Gastroesophageal sphincter (tissue), 4 donors: ENCODE results near the gene CFAP61. TPM values are rescaled to one million over a fixed set of nuclear protein-coding genes. Genes with fewer than 3 reads are reported as not detected.

Experiments used
- ATAC-seq: fragments of 150-250 bp; one replicate; pipeline ENCODE4 v1.9.1; 2016; ENCODE audit warnings: mild to moderate bottlenecking, moderate library complexity
- H3K27ac ChIP-seq, 4 donors: fragments of 200-600 bp; sonication (generic) in 3 of 4; 1 replicate in 3 of 4; 2 replicates in 1 of 4; pipeline ENCODE4 v1.5.1; 2016 to 2019
- H3K27me3 ChIP-seq: fragments of 200-600 bp; sonication (generic); one replicate; pipeline ENCODE4 v1.5.1; 2019
- H3K36me3 ChIP-seq, 2 donors: fragments of 200-600 bp; sonication (generic); one replicate each; pipeline ENCODE4 v1.5.1; 2019; ENCODE audit warnings: control low read depth in 1 of 2
- H3K4me1 ChIP-seq, 3 donors: fragments of 200-600 bp; sonication (generic); 1 replicate in 2 of 3; 2 replicates in 1 of 3; pipeline ENCODE4 v1.5.1; 2016 to 2019; ENCODE audit warnings: control low read depth in 2 of 3
- H3K4me3 ChIP-seq, 2 donors: fragments of 200-600 bp; sonication (generic); one replicate each; pipeline ENCODE4 v1.5.1; 2019; ENCODE audit warnings: mild to moderate bottlenecking in 1 of 2, moderate library complexity in 1 of 2
- H3K9me3 ChIP-seq, 3 donors: fragments of 200-600 bp; sonication (generic); one replicate each; pipeline ENCODE4 v1.5.1; 2017 to 2019; ENCODE audit warnings: control low read depth in 2 of 3
- CTCF ChIP-seq, 4 experiments: fragments of 200-600 bp in 2 of 4; fragments of 450-650 bp in 2 of 4; sonication (generic) in 1 of 4; IDR thresholded peaks; one replicate each; pipeline ENCODE4 v1.5.1; 2017 to 2019; ENCODE audit warnings: antibody characterized with exemption in 4 of 4, mild to moderate bottlenecking in 2 of 4, moderate library complexity in 2 of 4
- EP300 ChIP-seq: sonication (generic); formaldehyde crosslinking; IDR thresholded peaks from one replicate; pipeline ENCODE4 v1.6.1; 2017; ENCODE audit warnings: antibody characterized with exemption, mild to moderate bottlenecking
- POLR2A ChIP-seq, 2 donors: fragments of 450-650 bp; IDR thresholded peaks; one replicate each; pipeline ENCODE4 v1.6.1; 2017; ENCODE audit warnings: antibody characterized with exemption in 2 of 2, mild to moderate bottlenecking in 2 of 2, moderate library complexity in 1 of 2
- POLR2AphosphoS5 ChIP-seq: sonication (generic); formaldehyde crosslinking; IDR thresholded peaks from one replicate; pipeline ENCODE4 v1.6.1; 2017; ENCODE audit warnings: antibody characterized with exemption
- WGBS, 2 donors: methylation state at CpG; one replicate each; pipeline ENCODE4 v1.1.5; 2018; ENCODE audit warnings: low coverage in 1 of 2; 5-methylcytosine and 5-hydroxymethylcytosine counted together
- total RNA-seq, 4 donors: library from RNA; depleted of rRNA; stranded (reverse); fragments of >200 nt; gene quantifications; one replicate each; pipeline ENCODE4 v1.1.0, GENCODE V29; 2016

Gene CFAP61
- total RNA-seq, 4 donors from 2014 or later, result 0.27 to 0.54 (median 0.30) TPM; not detected in 1

DNA sequence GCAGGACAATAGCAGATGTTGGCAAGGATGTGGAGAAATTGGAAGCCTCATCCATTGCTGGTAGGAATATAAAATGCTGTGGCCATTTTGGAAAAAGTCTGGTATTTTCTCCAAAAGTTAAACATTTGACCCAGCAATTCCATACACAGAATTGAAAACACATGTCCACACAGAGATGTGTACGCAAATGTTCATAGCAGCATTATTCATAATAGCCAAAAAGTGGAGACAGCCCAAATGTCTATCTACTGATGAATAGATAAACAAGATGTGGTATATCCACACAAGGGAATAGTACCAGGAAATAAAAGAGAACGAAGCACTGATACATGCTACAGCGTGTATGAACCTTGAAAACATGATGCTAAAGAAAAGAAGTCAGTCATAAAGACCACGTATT, 40.5 kb downstream of the CFAP61 start:
- WGBS, 2 donors, result 74 to 80% methylated on average over 3 to 4 of the region's 4 CpGs
- no peak for ATAC-seq
- TF ChIP-seq POLR2A (IDR thresholded peaks at IDR 0.05), result no peak
- no peaks in the 10 kb centered on the region for H3K4me1 ChIP-seq
- H3K4me3 ChIP-seq, result no peak overlapping the region
- no peak overlapping the region for H3K27ac ChIP-seq
- H3K27me3 ChIP-seq, result peaks cover 13% of the 10 kb centered on the region
- H3K36me3 ChIP-seq, result no peaks in the 10 kb centered on the region
- no peaks in the 10 kb centered on the region for H3K9me3 ChIP-seq

DNA sequence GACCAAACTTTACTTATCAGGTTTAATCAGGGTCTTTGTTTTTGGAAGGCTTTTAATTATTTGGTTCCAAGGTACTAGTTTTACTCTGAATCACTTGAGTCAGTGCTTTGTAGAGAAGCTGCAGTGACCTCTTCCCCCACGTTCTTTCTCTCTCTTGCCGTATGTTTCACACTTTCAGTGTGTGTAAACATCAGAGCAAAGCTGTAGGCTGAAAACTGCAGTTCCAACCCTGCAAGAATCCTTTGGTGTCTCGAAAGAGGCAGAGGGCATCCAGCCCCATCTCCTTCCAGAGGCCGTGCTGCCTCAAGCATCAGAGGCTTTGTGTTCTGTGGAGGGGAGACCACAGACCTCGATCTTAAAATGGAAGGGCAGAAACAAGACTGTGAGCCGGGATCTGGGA, 42.1 kb downstream of the CFAP61 start:
- Histone ChIP-seq H3K36me3 (no peaks in the 10 kb centered on the region), H3K27me3 (peaks cover 13% of the 10 kb centered on the region), H3K27ac (no peak overlapping the region), H3K4me3 (no peak overlapping the region), H3K4me1 (no peaks in the 10 kb centered on the region), H3K9me3 (no peaks in the 10 kb centered on the region)
- 49 to 54% methylated on average over 2 to 5 of the region's 6 CpGs for WGBS, 2 donors
- ATAC-seq, result no peak
- TF ChIP-seq EP300 (no peak), CTCF (IDR thresholded peaks at IDR 0.05) (no peak)

GRCh38 chr20:20095114-20095872, 43.0 kb downstream of the CFAP61 start:
- Histone ChIP-seq H3K36me3 (no peaks in the 10 kb centered on the region), H3K9me3 (no peaks in the 10 kb centered on the region), H3K4me3 (no peak overlapping the region), H3K27me3 (peaks cover 13% of the 10 kb centered on the region), H3K4me1 (no peaks in the 10 kb centered on the region), H3K27ac (no peak overlapping the region)
- TF ChIP-seq POLR2A (IDR thresholded peaks at IDR 0.05), result no peak
- TF ChIP-seq EP300, result no peak
- TF ChIP-seq CTCF (IDR thresholded peaks at IDR 0.05), result no peak
- WGBS, 2 donors, result 80 to 92% methylated on average over 5 of the region's 10 CpGs
- ATAC-seq, result no peak

- Histone ChIP-seq H3K9me3 (no peaks in the 10 kb centered on the region), H3K4me3 (no peak overlapping the region), H3K27ac (no peak overlapping the region), H3K36me3 (no peaks in the 10 kb centered on the region), H3K27me3 (peaks cover 9% of the 10 kb centered on the region), H3K4me1 (no peaks in the 10 kb centered on the region)
- no peak for ATAC-seq
- 50 to 60% methylated on average over 6 to 9 of the region's 11 CpGs for WGBS, 2 donors
- TF ChIP-seq CTCF (IDR thresholded peaks at IDR 0.05) (no peak), EP300 (no peak), POLR2AphosphoS5 (no peak)
These were observed 44.1 kb downstream of the CFAP61 start for GRCh38 chr20:20096421-20096820.

DNA sequence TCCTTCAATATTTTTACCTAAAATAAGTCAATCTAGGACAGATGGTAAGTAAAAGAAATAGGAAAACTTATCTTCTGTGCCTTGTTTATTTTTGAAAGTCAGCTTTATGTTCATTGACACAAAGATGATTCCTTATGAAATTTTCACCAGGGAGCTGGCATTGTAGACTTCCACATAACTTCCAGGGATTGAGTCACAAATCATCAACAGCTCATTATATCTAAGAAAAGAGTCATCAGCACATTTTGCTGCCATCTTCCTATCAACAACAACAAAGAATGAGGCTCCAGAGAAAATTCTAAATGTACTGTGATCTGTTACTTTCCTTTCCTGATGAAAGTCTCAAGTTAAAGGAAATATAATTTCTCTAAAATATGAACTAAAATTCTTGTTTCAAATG, 48.5 kb downstream of the CFAP61 start:
- H3K4me1 ChIP-seq, result no peaks in the 10 kb centered on the region
- no peak overlapping the region for H3K4me3 ChIP-seq
- H3K36me3 ChIP-seq, result no peaks in the 10 kb centered on the region
- peaks cover 4% of the 10 kb centered on the region for H3K27me3 ChIP-seq
- ATAC-seq, result no peak
- H3K9me3 ChIP-seq, result no peaks in the 10 kb centered on the region
- H3K27ac ChIP-seq, result no peak overlapping the region
- TF ChIP-seq POLR2A (IDR thresholded peaks at IDR 0.05) (no peak), CTCF (IDR thresholded peaks at IDR 0.05) (no peak), POLR2AphosphoS5 (no peak), EP300 (no peak)
